NCI-H524 treated with DMSO at 0.1 percent for 48 hours (cell line): ENCODE data around the gene RPL15.
"Not testable (repeated sequence)": the region's sequence is repeated elsewhere in the genome, so short reads cannot be mapped to it uniquely, and the experiment has no call there.

Source experiments
- DNase-seq: peaks from one replicate; lab custom pipeline; 2025; lab: John Stamatoyannopoulos, UW

The RPL15 gene

GRCh38 chr3:23889950-23890349 lies 27.0 kb upstream of the RPL15 start:
- DNase-seq, result no peak

GRCh38 chr3:23894254-23895061 lies 22.5 kb upstream of the RPL15 start:
- DNase-seq, result no peak

GRCh38 chr3:23895181-23895580 lies 21.8 kb upstream of the RPL15 start:
- DNase-seq, result no peak

GRCh38 chr3:23900744-23901143 lies 16.2 kb upstream of the RPL15 start:
- no peak for DNase-seq

GRCh38 chr3:23904545-23904944 lies 12.4 kb upstream of the RPL15 start:
- DNase-seq, result no peak

- no peak for DNase-seq
Measured at GRCh38 chr3:23909341-23909740, 7.6 kb upstream of the RPL15 start.

GRCh38 chr3:23911397-23911796 lies 5.5 kb upstream of the RPL15 start:
- DNase-seq, result no peak

- DNase-seq, result not testable (repeated sequence)
Measured at GRCh38 chr3:23912335-23912734, 4.6 kb upstream of the RPL15 start.

GRCh38 chr3:23913182-23913581 lies 3.8 kb upstream of the RPL15 start:
- no peak for DNase-seq

- no peak for DNase-seq
Measured at GRCh38 chr3:23913873-23914743, 2.8 kb upstream of the RPL15 start.

GRCh38 chr3:23915537-23916108 lies 1.3 kb upstream of the RPL15 start:
- no peak for DNase-seq

- no peak for DNase-seq
Measured at GRCh38 chr3:23916152-23916885, 613 bp upstream of the RPL15 start.

- DNase-seq, result not testable (repeated sequence)
Measured at GRCh38 chr3:23917679-23918303, 859 bp downstream of the RPL15 start.

- not testable (repeated sequence) for DNase-seq
Measured at GRCh38 chr3:23918331-23918730, 1.4 kb downstream of the RPL15 start.

- DNase-seq, result no peak
Measured at GRCh38 chr3:23919628-23920027, 2.7 kb downstream of the RPL15 start.

- DNase-seq, result no peak
Measured at GRCh38 chr3:23920151-23920655, 3.3 kb downstream of the RPL15 start.

GRCh38 chr3:23921052-23921511 lies 4.2 kb downstream of the RPL15 start:
- no peak for DNase-seq

GRCh38 chr3:23923786-23924185 lies 6.9 kb downstream of the RPL15 start:
- peak; percentile 39 for DNase-seq

- DNase-seq, result no peak
Measured at GRCh38 chr3:23926246-23926645, 9.3 kb downstream of the RPL15 start.

GRCh38 chr3:23926736-23927135 lies 9.8 kb downstream of the RPL15 start:
- no peak for DNase-seq

GRCh38 chr3:23928524-23928923 lies 11.6 kb downstream of the RPL15 start:
- DNase-seq, result no peak
